ENCODE data around the gene SPINK1. TPM values are rescaled to one million over a fixed set of nuclear protein-coding genes. Genes with fewer than 3 reads are reported as not detected.
"Not testable (repeated sequence)": the region's sequence is repeated elsewhere in the genome, so short reads cannot be mapped to it uniquely, and the experiment has no call there.

SPINK1 gene
- total RNA-seq, 1 experiment from 2014 or later = not detected

GRCh38 chr5:147854894-147855773, 23.7 kb upstream of the SPINK1 start:
- no peak for DNase-seq (ENCODE audit: low spot score)

GRCh38 chr5:147854331-147854730, 22.9 kb upstream of the SPINK1 start:
- no peak for DNase-seq (ENCODE audit: low spot score)

GRCh38 chr5:147853372-147853987, 22.0 kb upstream of the SPINK1 start:
- DNase-seq (ENCODE audit: low spot score) = no peak

GRCh38 chr5:147852365-147852764, 20.9 kb upstream of the SPINK1 start:
- no peak for DNase-seq (ENCODE audit: low spot score)

- DNase-seq (ENCODE audit: low spot score) = no peak
Observed at GRCh38 chr5:147851578-147851977, 20.1 kb upstream of the SPINK1 start.

GRCh38 chr5:147849226-147849625, 17.8 kb upstream of the SPINK1 start:
- DNase-seq (ENCODE audit: low spot score) = no peak

GRCh38 chr5:147845618-147846017, 14.1 kb upstream of the SPINK1 start:
- no peak for DNase-seq (ENCODE audit: low spot score)

GRCh38 chr5:147844846-147845245, 13.4 kb upstream of the SPINK1 start:
- no peak for DNase-seq (ENCODE audit: low spot score)

- DNase-seq (ENCODE audit: low spot score) = no peak
Observed at GRCh38 chr5:147842869-147843268, 11.4 kb upstream of the SPINK1 start.

GRCh38 chr5:147836439-147836838, 5.0 kb upstream of the SPINK1 start:
- no peak for DNase-seq (ENCODE audit: low spot score)

- DNase-seq (ENCODE audit: low spot score) = peak; percentile 6
Observed at GRCh38 chr5:147835386-147835798, 3.9 kb upstream of the SPINK1 start.

GRCh38 chr5:147832541-147832940, 1.1 kb upstream of the SPINK1 start:
- no peak for DNase-seq (ENCODE audit: low spot score)

- DNase-seq (ENCODE audit: low spot score) = no peak
Observed at GRCh38 chr5:147830035-147830434, 1.4 kb downstream of the SPINK1 start.

- DNase-seq (ENCODE audit: low spot score) = not testable (repeated sequence)
Observed at GRCh38 chr5:147827017-147827416, 4.5 kb downstream of the SPINK1 start.

- no peak for DNase-seq (ENCODE audit: low spot score)
Observed at GRCh38 chr5:147826361-147826760, 5.1 kb downstream of the SPINK1 start.

GRCh38 chr5:147822686-147823491, 8.6 kb downstream of the SPINK1 start:
- DNase-seq (ENCODE audit: low spot score) = peak; percentile 74

- not testable (repeated sequence) for DNase-seq (ENCODE audit: low spot score)
Observed at GRCh38 chr5:147822222-147822621, 9.2 kb downstream of the SPINK1 start.

GRCh38 chr5:147821766-147822165, 9.7 kb downstream of the SPINK1 start:
- no peak for DNase-seq (ENCODE audit: low spot score)

GRCh38 chr5:147819261-147819770, 12.2 kb downstream of the SPINK1 start:
- peak; percentile 9 for DNase-seq (ENCODE audit: low spot score)

- no peak for DNase-seq (ENCODE audit: low spot score)
Observed at GRCh38 chr5:147818290-147818689, 13.2 kb downstream of the SPINK1 start.

- no peak for DNase-seq (ENCODE audit: low spot score)
Observed at GRCh38 chr5:147813696-147814095, 17.8 kb downstream of the SPINK1 start.
